ENCODE results near the gene IL12B. TPM values are rescaled to one million over a fixed set of nuclear protein-coding genes. Genes with fewer than 3 reads are reported as not detected.

The IL12B gene
- 0.02 to 0.07 TPM (median 0.02 TPM) in 3 of 5 replicates, not detected in the others for total RNA-seq (2022; extraction: Qiagen RNA extraction)

DNA sequence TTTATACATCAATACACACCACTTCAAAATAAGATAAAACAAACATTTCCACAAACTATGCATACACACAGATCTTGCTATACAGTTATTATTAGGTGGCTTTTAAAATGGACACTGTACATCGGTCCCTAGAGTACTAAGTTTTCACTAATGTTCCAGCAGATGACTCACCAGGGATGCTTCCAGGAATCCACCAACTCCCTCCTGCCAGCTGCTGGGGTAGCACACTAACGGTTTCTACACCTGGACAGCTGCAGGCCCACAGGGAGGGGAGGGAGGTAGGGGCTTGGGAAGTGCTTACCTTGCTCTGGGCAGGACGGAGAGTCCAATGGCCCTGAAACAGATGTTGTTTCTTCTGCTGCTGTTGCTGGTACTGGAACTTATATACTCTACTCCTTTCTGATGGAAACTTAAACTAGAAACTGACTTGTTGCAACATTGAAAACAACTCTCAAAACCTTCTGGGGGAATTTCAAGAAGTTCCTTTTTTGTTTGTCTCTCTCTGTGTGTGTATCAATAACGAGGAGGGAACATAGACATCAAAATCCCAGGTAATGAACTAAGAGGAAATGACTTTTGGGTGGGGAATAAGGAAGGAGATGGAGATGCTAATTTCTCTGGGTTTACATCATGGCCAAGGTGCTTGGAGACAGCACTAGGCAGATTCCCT is at the start of gene IL12B:
TSS of gene IL12B (minus strand) at position 357 of the 670 bp plus-strand sequence. CDS start 3,705 bp downstream, outside the sequence.

Other genes starting within 250 kb of the IL12B start
- 0.33 to 0.95 TPM (median 0.52 TPM) in 5 replicates for gene EBF1, start 230.6 kb downstream of the IL12B start, total RNA-seq (2022; extraction: Qiagen RNA extraction)
- gene RNF145, start 120.9 kb downstream of the IL12B start, total RNA-seq (2022; extraction: Qiagen RNA extraction) = 128 to 140 TPM (median 133 TPM) in 5 replicates
- 32.4 to 37.3 TPM (median 33.3 TPM) in 5 replicates for gene UBLCP1, start 67.2 kb downstream of the IL12B start, total RNA-seq (2022; extraction: Qiagen RNA extraction)

Measured in A549 treated with dexamethasone at 1 μM for 4 hours (cell line).